ENCODE results near the gene R3HDM4. TPM values are rescaled to one million over a fixed set of nuclear protein-coding genes. Genes with fewer than 3 reads are reported as not detected.

R3HDM4 gene
- total RNA-seq, 1 donor from 2014 or later = 63.1 TPM

DNA sequence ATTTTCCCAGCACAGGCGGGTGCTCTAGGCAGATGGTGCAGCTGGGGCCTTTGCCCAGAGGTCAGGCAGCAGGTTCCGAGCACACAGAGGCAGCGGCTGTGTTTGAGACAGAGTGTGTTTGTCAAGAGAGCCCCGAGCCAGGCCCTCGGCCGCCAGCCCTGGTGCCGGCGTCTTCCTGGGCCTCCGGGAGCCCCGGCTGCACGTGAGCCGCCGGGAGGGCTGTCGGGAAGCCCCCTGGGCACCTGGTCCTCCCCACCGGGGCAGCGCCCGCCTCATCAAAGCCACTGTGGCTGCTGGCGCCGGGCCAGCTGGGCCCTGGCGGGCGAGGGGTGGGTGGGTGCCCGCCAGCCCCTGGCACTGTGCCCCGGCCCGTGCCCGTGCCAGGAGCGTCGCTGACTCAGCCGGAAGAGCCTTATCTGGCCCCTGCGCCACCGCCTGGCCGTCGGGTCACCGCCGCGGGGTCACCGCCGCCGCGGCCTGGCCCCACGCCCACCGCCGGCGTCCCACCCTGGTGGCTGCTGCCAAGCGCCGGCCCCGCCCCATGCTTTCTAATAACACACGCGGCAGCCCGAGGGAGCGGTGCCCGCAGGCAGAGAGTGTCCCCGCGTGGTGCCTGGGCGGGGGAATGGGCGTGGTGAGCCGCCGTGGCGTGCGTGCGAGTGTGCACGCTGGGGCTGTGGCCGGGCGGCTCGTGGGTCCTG is 27.7 kb upstream of the R3HDM4 start:
- Mint-ChIP-seq H3K4me1 (ENCODE audit: low read depth) (peaks cover 11% of the 10 kb centered on the region), H3K27me3 (no peaks in the 10 kb centered on the region), H3K4me3 (ENCODE audit: low read depth) (no peak overlapping the region), H3K36me3 (ENCODE audit: insufficient read depth) (peaks cover 36% of the 10 kb centered on the region), H3K27ac (peak overlapping the region; percentile 95), H3K9me3 (ENCODE audit: low read depth) (no peaks in the 10 kb centered on the region)
- no peak for DNase-seq (ENCODE audit: low spot score, unreplicated experiment)
- TF ChIP-seq, protein P1, sequence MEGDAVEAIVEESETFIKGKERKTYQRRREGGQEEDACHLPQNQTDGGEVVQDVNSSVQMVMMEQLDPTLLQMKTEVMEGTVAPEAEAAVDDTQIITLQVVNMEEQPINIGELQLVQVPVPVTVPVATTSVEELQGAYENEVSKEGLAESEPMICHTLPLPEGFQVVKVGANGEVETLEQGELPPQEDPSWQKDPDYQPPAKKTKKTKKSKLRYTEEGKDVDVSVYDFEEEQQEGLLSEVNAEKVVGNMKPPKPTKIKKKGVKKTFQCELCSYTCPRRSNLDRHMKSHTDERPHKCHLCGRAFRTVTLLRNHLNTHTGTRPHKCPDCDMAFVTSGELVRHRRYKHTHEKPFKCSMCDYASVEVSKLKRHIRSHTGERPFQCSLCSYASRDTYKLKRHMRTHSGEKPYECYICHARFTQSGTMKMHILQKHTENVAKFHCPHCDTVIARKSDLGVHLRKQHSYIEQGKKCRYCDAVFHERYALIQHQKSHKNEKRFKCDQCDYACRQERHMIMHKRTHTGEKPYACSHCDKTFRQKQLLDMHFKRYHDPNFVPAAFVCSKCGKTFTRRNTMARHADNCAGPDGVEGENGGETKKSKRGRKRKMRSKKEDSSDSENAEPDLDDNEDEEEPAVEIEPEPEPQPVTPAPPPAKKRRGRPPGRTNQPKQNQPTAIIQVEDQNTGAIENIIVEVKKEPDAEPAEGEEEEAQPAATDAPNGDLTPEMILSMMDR (IDR thresholded peaks at IDR 0.05; ENCODE audit: unreplicated experiment) = no peak

DNA sequence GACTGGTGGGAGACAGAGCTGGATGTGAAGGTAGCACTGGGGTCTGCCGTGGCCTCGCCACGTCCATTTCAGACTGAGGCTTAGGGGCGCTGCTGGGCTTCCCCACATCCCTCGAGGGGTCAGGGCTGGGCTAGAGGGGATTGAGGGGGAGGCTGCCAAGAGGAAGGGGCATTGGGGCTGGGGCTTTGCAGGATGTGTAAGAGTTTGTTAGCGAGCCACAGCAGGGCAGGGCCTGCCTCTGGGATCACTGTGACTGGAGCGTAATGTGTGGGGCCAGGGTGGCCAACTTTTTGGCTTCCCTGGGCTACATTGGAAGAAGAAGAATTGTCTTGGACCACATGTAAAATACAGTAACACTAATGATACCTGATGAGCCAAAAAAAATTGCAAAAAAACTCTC is 26.9 kb upstream of the R3HDM4 start:
- Mint-ChIP-seq H3K9me3 (ENCODE audit: low read depth) (no peaks in the 10 kb centered on the region), H3K4me3 (ENCODE audit: low read depth) (no peak overlapping the region), H3K4me1 (ENCODE audit: low read depth) (peaks cover 11% of the 10 kb centered on the region), H3K27me3 (no peaks in the 10 kb centered on the region), H3K27ac (peak overlapping the region; percentile 95), H3K36me3 (ENCODE audit: insufficient read depth) (peaks cover 37% of the 10 kb centered on the region)
- TF ChIP-seq, protein P1 (IDR thresholded peaks at IDR 0.05; ENCODE audit: unreplicated experiment) = no peak
- no peak for DNase-seq (ENCODE audit: low spot score, unreplicated experiment)

DNA sequence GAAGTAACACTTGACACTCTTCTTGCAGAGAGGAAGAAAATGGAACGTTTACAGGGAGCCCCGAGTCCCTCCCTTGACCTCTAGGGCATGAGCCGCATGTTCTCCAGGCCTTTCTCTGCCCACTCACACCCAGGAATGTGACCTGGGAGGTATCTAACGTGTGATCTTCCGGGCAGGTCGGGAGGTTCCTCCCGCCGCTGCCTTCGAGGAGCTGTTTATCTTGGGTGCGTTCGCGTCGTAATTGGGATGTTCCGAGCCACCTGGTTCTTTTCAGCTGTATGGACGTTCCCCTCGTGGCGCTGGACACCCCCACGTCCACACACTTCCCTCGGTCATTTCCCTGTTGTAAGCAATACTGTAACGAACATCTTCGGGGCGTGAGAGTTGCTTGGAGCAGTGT is 26.4 kb upstream of the R3HDM4 start:
- peaks cover 11% of the 10 kb centered on the region for H3K4me1 Mint-ChIP-seq (ENCODE audit: low read depth)
- TF ChIP-seq, protein P1 (IDR thresholded peaks at IDR 0.05; ENCODE audit: unreplicated experiment) = no peak
- no peaks in the 10 kb centered on the region for H3K9me3 Mint-ChIP-seq (ENCODE audit: low read depth)
- peak overlapping the region; percentile 95 for H3K27ac Mint-ChIP-seq
- no peak overlapping the region for H3K4me3 Mint-ChIP-seq (ENCODE audit: low read depth)
- no peaks in the 10 kb centered on the region for H3K27me3 Mint-ChIP-seq
- H3K36me3 Mint-ChIP-seq (ENCODE audit: insufficient read depth) = peaks cover 37% of the 10 kb centered on the region
- DNase-seq (ENCODE audit: low spot score, unreplicated experiment) = no peak

DNA sequence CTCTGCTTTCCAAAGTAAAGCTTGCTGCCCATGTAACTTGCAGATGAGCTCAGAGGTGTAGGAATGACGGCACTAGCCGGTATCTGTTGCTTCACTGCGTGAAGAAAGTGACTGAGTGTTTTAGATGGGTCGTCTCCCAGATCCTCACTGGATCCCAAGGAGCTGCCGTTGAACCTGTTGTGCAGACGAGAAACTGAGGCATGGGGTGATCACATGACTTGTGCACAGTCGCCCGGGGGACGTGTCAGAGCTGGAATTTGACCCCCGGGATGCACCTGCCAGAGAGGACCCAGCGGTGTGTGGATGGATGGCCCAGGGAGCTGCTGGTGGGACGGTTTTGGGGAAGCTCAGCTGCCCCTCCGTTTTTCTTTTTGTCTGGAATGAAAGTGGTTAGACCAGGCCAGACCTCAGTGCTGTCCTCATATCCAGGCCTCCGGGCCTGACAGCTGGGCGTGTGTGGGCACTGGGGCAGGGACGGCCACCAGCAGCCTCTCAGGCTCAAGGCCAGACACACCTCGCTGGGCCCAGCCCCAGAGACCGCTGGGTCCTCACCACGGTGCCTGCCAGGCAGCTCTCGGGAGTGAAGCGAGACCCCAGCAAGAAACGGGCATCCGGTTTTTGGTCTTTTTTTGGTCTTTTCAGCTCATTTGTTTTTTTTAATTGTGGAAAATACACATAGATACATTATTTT is 25.4 kb upstream of the R3HDM4 start:
- H3K27me3 Mint-ChIP-seq = no peaks in the 10 kb centered on the region
- peak overlapping the region; percentile 54 for H3K27ac Mint-ChIP-seq
- H3K4me3 Mint-ChIP-seq (ENCODE audit: low read depth) = no peak overlapping the region
- peaks cover 11% of the 10 kb centered on the region for H3K4me1 Mint-ChIP-seq (ENCODE audit: low read depth)
- no peaks in the 10 kb centered on the region for H3K9me3 Mint-ChIP-seq (ENCODE audit: low read depth)
- peaks cover 36% of the 10 kb centered on the region for H3K36me3 Mint-ChIP-seq (ENCODE audit: insufficient read depth)
- no peak for DNase-seq (ENCODE audit: low spot score, unreplicated experiment)
- TF ChIP-seq, protein P1 (IDR thresholded peaks at IDR 0.05; ENCODE audit: unreplicated experiment) = no peak

DNA sequence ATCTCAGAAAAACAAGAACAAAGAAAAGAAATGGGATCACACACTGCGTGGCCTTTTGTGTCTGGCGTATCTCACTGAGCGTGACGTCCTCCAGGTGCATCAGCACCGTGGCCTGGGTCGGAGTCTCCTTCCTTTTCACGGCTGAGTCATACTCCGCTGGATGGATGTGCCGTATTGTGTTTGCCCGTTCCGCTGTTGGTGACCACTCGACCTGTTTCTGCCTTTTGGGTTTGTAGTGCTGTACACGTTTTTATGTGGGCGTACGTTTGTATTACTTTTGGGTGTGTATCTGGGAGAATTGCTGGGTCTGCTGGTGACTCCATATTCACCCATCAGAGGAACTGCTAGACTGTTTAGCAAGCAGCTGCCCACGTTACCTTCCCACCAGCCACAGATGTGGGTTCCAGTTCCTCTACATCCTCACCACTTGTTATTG is 24.3 kb upstream of the R3HDM4 start:
- no peak overlapping the region for H3K4me3 Mint-ChIP-seq (ENCODE audit: low read depth)
- TF ChIP-seq, protein P1 (IDR thresholded peaks at IDR 0.05; ENCODE audit: unreplicated experiment) = no peak
- peak overlapping the region; percentile 69 for H3K27ac Mint-ChIP-seq

More for the DNA sequence above, 24.3 kb upstream of the R3HDM4 start:
- H3K9me3 Mint-ChIP-seq (ENCODE audit: low read depth) = no peaks in the 10 kb centered on the region
- DNase-seq (ENCODE audit: low spot score, unreplicated experiment) = no peak
- no peaks in the 10 kb centered on the region for H3K27me3 Mint-ChIP-seq
- peaks cover 12% of the 10 kb centered on the region for H3K4me1 Mint-ChIP-seq (ENCODE audit: low read depth)
- peaks cover 29% of the 10 kb centered on the region for H3K36me3 Mint-ChIP-seq (ENCODE audit: insufficient read depth)
